DND-41 (cell line): ENCODE data around the gene FSD2.

ENCODE experiments used
- ATAC-seq: fragments of 200-7000 bp; cut with Tn5 transposase; 3 replicates; pipeline ENCODE4 v1.9.1; 2021; ENCODE audit warnings: low read depth; ENCODE audit not compliant: insufficient read depth
- DNase-seq: peaks from one replicate; pipeline ENCODE4 v3.0.0-alpha.2; 2020
- H2AFZ ChIP-seq: 2 replicates; pipeline ENCODE4 v1.6.0; 2012; ENCODE audit warnings: low read depth, low read length
- H3K27ac ChIP-seq: 2 replicates; pipeline ENCODE4 v1.5.1; 2012; ENCODE audit warnings: low read length, inconsistent platforms
- H3K27me3 ChIP-seq: fragments of 200-600 bp; sonication (generic); 2 replicates; pipeline ENCODE4 v1.6.0; 2012; ENCODE audit warnings: low read length, mild to moderate bottlenecking, inconsistent platforms; ENCODE audit not compliant: insufficient read depth, poor library complexity
- H3K36me3 ChIP-seq: 2 replicates; pipeline ENCODE4 v1.5.1; 2012; ENCODE audit warnings: low read length, inconsistent platforms; ENCODE audit not compliant: insufficient read depth
- H3K4me1 ChIP-seq: 2 replicates; pipeline ENCODE4 v1.5.1; 2012; ENCODE audit warnings: mild to moderate bottlenecking, low read length; ENCODE audit not compliant: insufficient read depth
- H3K4me2 ChIP-seq: 2 replicates; pipeline ENCODE4 v1.6.0; 2012; ENCODE audit warnings: mild to moderate bottlenecking, moderate library complexity, low read length, inconsistent platforms; ENCODE audit not compliant: insufficient read depth
- H3K4me3 ChIP-seq, 2 experiments: fragments of 200-600 bp in 1 of 2; shearing (Covaris generic) in 1 of 2; 2 replicates each; pipeline ENCODE4 v1.5.1; 2012 to 2016; ENCODE audit warnings: inconsistent platforms in 2 of 2, low read length in 2 of 2, mild to moderate bottlenecking in 2 of 2, low read depth in 1 of 2, moderate library complexity in 1 of 2
- H3K79me2 ChIP-seq: 2 replicates; pipeline ENCODE4 v1.6.0; 2012; ENCODE audit warnings: low read length, inconsistent platforms; ENCODE audit not compliant: insufficient read depth
- H3K9ac ChIP-seq: 2 replicates; pipeline ENCODE4 v1.6.0; 2012; ENCODE audit warnings: low read depth, mild to moderate bottlenecking, inconsistent platforms, low read length, moderate library complexity
- H3K9me3 ChIP-seq: 2 replicates; pipeline ENCODE4 v1.5.1; 2012; ENCODE audit warnings: low read length, moderate library complexity, mild to moderate bottlenecking, inconsistent platforms; ENCODE audit not compliant: insufficient read depth, severe bottlenecking
- H4K20me1 ChIP-seq: 2 replicates; pipeline ENCODE4 v1.6.0; 2012; ENCODE audit warnings: low read length; ENCODE audit not compliant: insufficient read depth
- CTCF ChIP-seq: IDR thresholded peaks from 2 replicates; pipeline ENCODE4 v1.5.1; 2012; ENCODE audit warnings: borderline replicate concordance, low read length, moderate library complexity, mild to moderate bottlenecking; ENCODE audit not compliant: poor library complexity, severe bottlenecking; ENCODE audit errors: extremely low read depth
- EZH2 ChIP-seq: IDR thresholded peaks from 3 replicates; pipeline ENCODE4 v1.6.1; 2012; ENCODE audit warnings: borderline replicate concordance, low read depth, mild to moderate bottlenecking, moderate library complexity, low read length, inconsistent platforms; ENCODE audit not compliant: severe bottlenecking

FSD2 gene

GRCh38 chr15:82846621-82847020, 40.8 kb upstream of the FSD2 start:
- H3K4me2 ChIP-seq, result no peak overlapping the region
- H3K9me3 ChIP-seq, result no peaks in the 10 kb centered on the region
- H3K79me2 ChIP-seq, result no peaks in the 10 kb centered on the region
- H2AFZ ChIP-seq, result no peak overlapping the region
- H4K20me1 ChIP-seq, result no peaks in the 10 kb centered on the region
- H3K9ac ChIP-seq, result no peak overlapping the region
- H3K27me3 ChIP-seq, result no peaks in the 10 kb centered on the region
- no peak for DNase-seq
- no peaks in the 10 kb centered on the region for H3K36me3 ChIP-seq
- no peak overlapping the region for H3K4me3 ChIP-seq
- ATAC-seq, result no peak
- TF ChIP-seq EZH2 (no peak), CTCF (no peak)
- no peaks in the 10 kb centered on the region for H3K4me1 ChIP-seq
- H3K27ac ChIP-seq, result no peak overlapping the region

- Histone ChIP-seq H3K36me3 (no peaks in the 10 kb centered on the region), H2AFZ (no peak overlapping the region), H3K9me3 (no peaks in the 10 kb centered on the region), H3K79me2 (no peaks in the 10 kb centered on the region), H4K20me1 (no peaks in the 10 kb centered on the region), H3K27ac (no peak overlapping the region), H3K4me2 (no peak overlapping the region), H3K4me3 (no peak overlapping the region), H3K4me1 (no peaks in the 10 kb centered on the region), H3K27me3 (no peaks in the 10 kb centered on the region), H3K9ac (no peak overlapping the region)
- TF ChIP-seq CTCF (no peak), EZH2 (no peak)
- DNase-seq (no peak), ATAC-seq (no peak)
Observed at GRCh38 chr15:82845686-82846085, 39.8 kb upstream of the FSD2 start.

- DNase-seq, result no peak
- H3K4me1 ChIP-seq, result no peaks in the 10 kb centered on the region
- TF ChIP-seq EZH2 (no peak), CTCF (no peak)
- H3K4me2 ChIP-seq, result no peak overlapping the region
- H3K79me2 ChIP-seq, result no peaks in the 10 kb centered on the region
- H2AFZ ChIP-seq, result no peak overlapping the region
- H3K4me3 ChIP-seq, result no peak overlapping the region
- no peak overlapping the region for H3K27ac ChIP-seq
- H3K9me3 ChIP-seq, result no peaks in the 10 kb centered on the region
- no peaks in the 10 kb centered on the region for H3K36me3 ChIP-seq
- H3K27me3 ChIP-seq, result no peaks in the 10 kb centered on the region
- no peak for ATAC-seq
- H4K20me1 ChIP-seq, result no peaks in the 10 kb centered on the region
- H3K9ac ChIP-seq, result no peak overlapping the region
Observed at GRCh38 chr15:82843566-82843965, 37.7 kb upstream of the FSD2 start.

GRCh38 chr15:82840166-82840565, 34.3 kb upstream of the FSD2 start:
- H3K9ac ChIP-seq, result no peak overlapping the region

More at GRCh38 chr15:82840166-82840565, 34.3 kb upstream of the FSD2 start:
- TF ChIP-seq EZH2 (no peak), CTCF (no peak)
- no peak for DNase-seq
- H3K4me2 ChIP-seq, result no peak overlapping the region
- H2AFZ ChIP-seq, result no peak overlapping the region
- H4K20me1 ChIP-seq, result no peaks in the 10 kb centered on the region
- H3K4me3 ChIP-seq, result no peak overlapping the region
- H3K4me1 ChIP-seq, result no peaks in the 10 kb centered on the region
- H3K9me3 ChIP-seq, result no peaks in the 10 kb centered on the region
- H3K27me3 ChIP-seq, result no peaks in the 10 kb centered on the region
- no peaks in the 10 kb centered on the region for H3K79me2 ChIP-seq
- ATAC-seq, result no peak
- no peak overlapping the region for H3K27ac ChIP-seq
- peaks cover 20% of the 10 kb centered on the region for H3K36me3 ChIP-seq
